DOHH2 (cell line): Measurements from ENCODE around the gene MAGI1.

Experiments
- CTCF ChIP-seq: fragments of 200-600 bp; sonication (generic); IDR thresholded peaks from one replicate; pipeline ENCODE4 v1.5.1; 2014; ENCODE audit warnings: antibody characterized with exemption, mild to moderate bottlenecking, low read depth, low read length; ENCODE audit not compliant: poor library complexity, severe bottlenecking
- EZH2phosphoT487 ChIP-seq: fragments of 200-600 bp; sonication (generic); IDR thresholded peaks from 2 replicates; pipeline ENCODE4 v1.6.1; 2017; ENCODE audit warnings: borderline replicate concordance, mild to moderate bottlenecking, antibody characterized with exemption, low read length, moderate library complexity, mixed read lengths

- TF ChIP-seq CTCF (no peak), EZH2phosphoT487 (no peak)
Measured at GRCh38 chr3:65713016-65713415, 325.7 kb downstream of the MAGI1 start.
